Coronary artery (tissue), 2 donors: ENCODE data around the gene PRKAR2A.

Experiments used
- DNase-seq: peaks from one replicate; pipeline ENCODE4 v3.0.0-alpha.2; 2017; ENCODE audit warnings: low spot score
- H3K27ac ChIP-seq, 2 donors: fragments of 200-600 bp; sonication (generic); one replicate each; pipeline ENCODE4 v1.5.1; 2016 to 2019
- H3K4me3 ChIP-seq: fragments of 200-600 bp; sonication (generic); 2 replicates; pipeline ENCODE4 v1.5.1; 2016; ENCODE audit warnings: mild to moderate bottlenecking, moderate library complexity
- TF ChIP-seq, protein P1 (sequence below): fragments of 200-600 bp; sonication (generic); IDR thresholded peaks from one replicate; pipeline ENCODE4 v1.5.1; 2019; ENCODE audit warnings: antibody characterized with exemption

Gene PRKAR2A

DNA sequence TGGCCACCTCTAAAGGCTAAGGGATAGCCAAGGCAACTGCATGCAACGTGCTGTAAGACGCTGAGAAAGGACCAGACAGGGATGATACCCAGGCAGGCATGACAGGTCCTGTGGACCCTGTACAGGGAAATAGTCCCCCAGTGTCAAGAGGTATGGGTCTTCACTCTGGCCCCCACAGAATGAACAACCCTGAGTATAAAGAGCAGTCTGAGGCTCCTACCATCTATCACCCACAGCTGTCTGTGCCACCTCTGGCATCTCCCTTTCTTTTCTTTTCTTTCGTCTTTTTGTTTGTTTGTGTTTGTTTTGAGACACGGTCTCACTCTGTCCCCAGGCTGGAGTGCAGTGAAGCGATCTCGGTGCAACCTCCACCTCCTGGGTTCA lies 32.3 kb upstream of the PRKAR2A start:
- H3K27ac ChIP-seq = no peak overlapping the region
- TF ChIP-seq, protein P1, sequence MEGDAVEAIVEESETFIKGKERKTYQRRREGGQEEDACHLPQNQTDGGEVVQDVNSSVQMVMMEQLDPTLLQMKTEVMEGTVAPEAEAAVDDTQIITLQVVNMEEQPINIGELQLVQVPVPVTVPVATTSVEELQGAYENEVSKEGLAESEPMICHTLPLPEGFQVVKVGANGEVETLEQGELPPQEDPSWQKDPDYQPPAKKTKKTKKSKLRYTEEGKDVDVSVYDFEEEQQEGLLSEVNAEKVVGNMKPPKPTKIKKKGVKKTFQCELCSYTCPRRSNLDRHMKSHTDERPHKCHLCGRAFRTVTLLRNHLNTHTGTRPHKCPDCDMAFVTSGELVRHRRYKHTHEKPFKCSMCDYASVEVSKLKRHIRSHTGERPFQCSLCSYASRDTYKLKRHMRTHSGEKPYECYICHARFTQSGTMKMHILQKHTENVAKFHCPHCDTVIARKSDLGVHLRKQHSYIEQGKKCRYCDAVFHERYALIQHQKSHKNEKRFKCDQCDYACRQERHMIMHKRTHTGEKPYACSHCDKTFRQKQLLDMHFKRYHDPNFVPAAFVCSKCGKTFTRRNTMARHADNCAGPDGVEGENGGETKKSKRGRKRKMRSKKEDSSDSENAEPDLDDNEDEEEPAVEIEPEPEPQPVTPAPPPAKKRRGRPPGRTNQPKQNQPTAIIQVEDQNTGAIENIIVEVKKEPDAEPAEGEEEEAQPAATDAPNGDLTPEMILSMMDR = no peak
- no peak for DNase-seq
- H3K4me3 ChIP-seq = no peak overlapping the region

- no peak overlapping the region for H3K27ac ChIP-seq
- DNase-seq = no peak
- H3K4me3 ChIP-seq = no peak overlapping the region
- TF ChIP-seq, protein P1 = no peak
Observed at GRCh38 chr3:48879307-48879993, 31.8 kb upstream of the PRKAR2A start.

- Histone ChIP-seq H3K27ac (no peak overlapping the region), H3K4me3 (no peak overlapping the region)
- DNase-seq = no peak
- TF ChIP-seq, protein P1 = no peak
Observed at GRCh38 chr3:48877671-48878070, 30.0 kb upstream of the PRKAR2A start.

DNA sequence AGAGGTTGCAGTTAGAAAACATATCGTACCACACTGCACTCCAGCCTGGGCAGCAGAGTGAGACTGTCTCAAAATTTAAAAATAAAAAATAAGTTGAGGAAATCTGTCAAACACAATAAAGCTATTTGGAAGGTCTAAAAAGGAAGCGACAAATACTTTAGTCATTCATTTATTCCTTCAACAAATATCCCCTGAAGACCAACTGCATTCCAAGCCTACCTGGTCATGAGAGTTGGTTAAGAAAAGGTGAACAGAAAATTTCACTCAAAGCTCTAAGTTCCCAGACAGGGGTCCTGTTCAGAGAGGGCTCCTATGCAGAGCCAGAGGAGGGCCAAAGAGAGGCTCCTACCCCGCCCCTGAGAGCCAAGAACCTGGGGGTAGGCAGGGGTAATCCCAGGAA lies 15.4 kb upstream of the PRKAR2A start:
- Histone ChIP-seq H3K4me3 (no peak overlapping the region), H3K27ac (no peak overlapping the region)
- TF ChIP-seq, protein P1 = no peak
- no peak for DNase-seq

- TF ChIP-seq, protein P1 = no peak
- Histone ChIP-seq H3K27ac (no peak overlapping the region), H3K4me3 (no peak overlapping the region)
- no peak for DNase-seq
Observed at GRCh38 chr3:48859206-48859605, 11.5 kb upstream of the PRKAR2A start.

- H3K27ac ChIP-seq = no peak overlapping the region
- no peak overlapping the region for H3K4me3 ChIP-seq
- no peak for DNase-seq
- TF ChIP-seq, protein P1 = no peak
Observed at GRCh38 chr3:48858709-48859108, 11.0 kb upstream of the PRKAR2A start.

DNA sequence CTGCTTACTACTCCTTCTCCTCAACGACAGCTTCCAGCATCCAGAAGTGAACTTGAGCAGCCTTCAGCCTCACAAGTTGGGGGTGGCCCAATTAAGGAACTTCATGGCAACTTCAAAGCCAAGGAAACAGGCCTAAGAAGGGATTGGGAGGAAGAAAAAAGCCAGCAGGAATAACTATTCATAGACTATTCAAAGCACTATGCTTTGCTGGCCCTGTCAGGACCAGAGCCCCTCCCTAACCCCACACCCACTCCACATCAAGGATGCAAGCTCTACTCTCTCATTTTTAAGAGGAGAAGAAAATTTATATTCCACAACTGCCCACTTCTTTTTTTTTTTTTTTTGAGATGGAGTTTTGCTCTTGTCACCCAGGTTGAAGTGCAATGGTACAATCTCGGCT lies 10.0 kb upstream of the PRKAR2A start:
- Histone ChIP-seq H3K27ac (no peak overlapping the region), H3K4me3 (no peak overlapping the region)
- TF ChIP-seq, protein P1 = no peak
- DNase-seq = no peak
